Activated T-helper 9 cell treated with anti-CD3 and anti-CD28 coated beads, Interleukin-2, amount 50 U/mL, for 16 hours (primary cell): ENCODE results near the gene LPIN2.
A peak's percentile ranks its signal among the peaks of the same experiment; 100 is the strongest.
"Not testable (repeated sequence)": the region's sequence is repeated elsewhere in the genome, so short reads cannot be mapped to it uniquely, and the experiment has no call there.

Experiments used
- DNase-seq: peaks from one replicate; pipeline ENCODE4 v3.0.0-alpha.2; 2020; ENCODE audit warnings: low read depth

The LPIN2 gene

GRCh38 chr18:3003766-3004165 lies 9.2 kb downstream of the LPIN2 start:
- DNase-seq, result not testable (repeated sequence)

- DNase-seq, result no peak
Observed at GRCh38 chr18:3002732-3003131, 10.2 kb downstream of the LPIN2 start.

- no peak for DNase-seq
Observed at GRCh38 chr18:2998644-2999043, 14.3 kb downstream of the LPIN2 start.

- no peak for DNase-seq
Observed at GRCh38 chr18:2997846-2998564, 14.9 kb downstream of the LPIN2 start.

- no peak for DNase-seq
Observed at GRCh38 chr18:2997429-2997828, 15.5 kb downstream of the LPIN2 start.

GRCh38 chr18:2994603-2995432 lies 18.1 kb downstream of the LPIN2 start:
- DNase-seq, result peak; percentile 56

- DNase-seq, result no peak
Observed at GRCh38 chr18:2994020-2994589, 18.8 kb downstream of the LPIN2 start.

DNA sequence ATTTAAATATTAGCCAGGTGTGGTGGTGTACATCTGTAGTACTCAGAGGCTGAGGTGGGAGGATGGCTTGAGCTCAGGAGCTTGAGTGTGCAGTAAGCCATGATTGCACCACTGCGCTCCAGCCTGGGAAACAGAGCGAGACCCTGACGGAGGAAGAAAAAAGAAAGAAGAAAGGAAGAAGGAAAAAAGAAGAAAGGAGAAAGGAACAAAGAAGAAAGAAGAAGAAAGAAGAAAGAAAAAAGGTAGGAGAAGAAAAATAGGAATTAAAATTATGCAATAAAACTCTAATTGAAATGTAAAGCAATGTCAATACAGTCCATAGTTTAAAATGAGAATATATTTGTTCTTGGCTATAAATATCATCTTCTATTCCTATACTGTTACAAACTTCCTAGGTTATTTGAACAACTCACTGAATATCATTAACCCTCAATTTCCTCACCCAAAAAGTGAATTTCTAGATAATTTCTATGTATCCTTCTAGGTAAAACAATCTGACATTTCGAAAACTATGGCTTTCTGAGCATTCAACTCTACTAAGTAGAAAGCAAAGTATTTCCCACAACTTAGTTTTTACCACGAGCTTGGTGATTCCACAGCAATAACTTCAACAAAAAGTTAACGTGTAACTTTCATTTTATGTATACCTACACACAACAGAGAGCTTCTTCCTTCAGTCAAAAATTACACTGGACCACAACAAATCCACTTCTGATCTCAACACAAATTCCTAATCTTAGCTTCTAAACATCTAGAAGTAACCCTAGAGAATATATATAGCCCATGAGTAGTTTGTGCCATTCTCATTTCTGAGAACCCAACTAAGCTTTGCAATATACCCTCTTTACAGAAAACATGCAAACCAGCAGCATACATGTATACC lies 19.7 kb downstream of the LPIN2 start:
- no peak for DNase-seq

GRCh38 chr18:2990956-2991640 lies 21.8 kb downstream of the LPIN2 start:
- DNase-seq, result no peak

DNA sequence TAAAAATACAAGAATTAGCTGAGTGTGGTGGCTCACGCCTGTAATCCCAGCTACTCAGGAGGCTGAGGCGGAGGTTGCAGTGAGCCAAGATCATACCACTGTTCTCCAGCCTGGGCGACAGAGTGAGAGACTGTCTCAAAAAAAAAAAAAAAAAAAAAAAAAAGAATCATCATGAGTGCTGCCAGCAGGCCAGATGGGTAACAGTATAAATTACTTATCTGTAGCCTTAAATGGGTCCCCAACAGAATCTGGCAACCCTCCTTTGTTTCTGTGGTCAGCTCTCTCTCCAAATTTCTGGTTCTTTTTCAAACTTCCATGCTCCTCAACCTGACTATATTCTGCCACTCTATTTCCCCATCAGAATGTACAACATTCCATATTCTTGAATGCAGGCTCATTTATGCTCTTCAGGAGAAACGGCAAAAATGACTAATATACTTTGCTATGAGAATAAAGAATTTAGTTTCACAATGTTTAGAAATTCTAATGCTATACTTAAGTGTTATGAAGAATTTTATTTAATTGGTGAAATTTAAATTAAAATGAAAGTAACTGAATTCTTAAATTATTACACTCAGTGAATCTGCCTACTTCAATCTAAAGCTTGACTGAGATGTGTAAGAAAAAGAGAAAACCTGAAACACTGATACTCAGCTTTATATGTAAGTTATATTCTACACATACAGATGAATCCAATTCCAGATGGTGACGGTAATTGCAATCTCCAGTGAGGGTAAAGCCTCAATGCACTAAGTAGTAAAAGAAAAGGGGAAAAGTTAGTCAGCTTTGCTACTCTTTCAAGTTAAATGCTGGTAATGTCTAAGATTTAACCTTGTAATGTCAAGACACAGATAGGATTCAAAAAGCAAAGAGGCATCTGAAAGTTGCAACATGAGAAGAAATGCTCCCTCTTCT lies 24.8 kb downstream of the LPIN2 start:
- no peak for DNase-seq

DNA sequence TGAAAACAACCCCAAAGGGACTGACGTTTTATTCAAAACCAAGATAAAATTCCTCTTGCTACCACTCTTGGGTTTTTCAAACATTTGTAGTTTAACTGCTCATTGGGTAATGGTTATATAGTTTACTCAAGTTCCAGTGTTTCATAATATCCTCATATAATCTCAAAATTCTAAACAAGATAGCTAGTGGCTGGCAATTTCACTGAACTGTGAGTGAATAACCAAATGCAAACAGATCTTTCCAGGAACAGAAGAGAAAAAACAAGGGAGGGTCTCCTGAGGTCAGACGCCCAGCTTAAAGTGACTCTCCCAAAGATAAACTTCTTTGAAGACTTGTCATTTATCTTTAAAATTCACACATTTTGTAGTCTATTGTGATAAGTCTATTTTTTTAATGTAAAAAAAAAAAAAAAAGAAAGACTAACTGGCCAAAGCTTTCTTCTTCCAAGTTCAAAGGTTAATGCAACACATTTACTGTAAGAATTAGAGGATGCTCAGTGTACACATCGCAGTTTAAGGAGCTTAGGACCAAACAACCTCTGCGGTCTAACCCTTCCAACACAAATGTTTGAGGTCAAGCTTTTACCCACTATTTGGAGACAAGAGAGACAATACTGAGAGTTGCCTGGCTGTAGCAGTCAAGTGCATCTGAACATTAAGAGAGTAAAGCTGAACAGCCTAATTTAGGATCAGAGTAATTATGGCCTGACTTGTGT lies 26.6 kb downstream of the LPIN2 start:
- no peak for DNase-seq

DNA sequence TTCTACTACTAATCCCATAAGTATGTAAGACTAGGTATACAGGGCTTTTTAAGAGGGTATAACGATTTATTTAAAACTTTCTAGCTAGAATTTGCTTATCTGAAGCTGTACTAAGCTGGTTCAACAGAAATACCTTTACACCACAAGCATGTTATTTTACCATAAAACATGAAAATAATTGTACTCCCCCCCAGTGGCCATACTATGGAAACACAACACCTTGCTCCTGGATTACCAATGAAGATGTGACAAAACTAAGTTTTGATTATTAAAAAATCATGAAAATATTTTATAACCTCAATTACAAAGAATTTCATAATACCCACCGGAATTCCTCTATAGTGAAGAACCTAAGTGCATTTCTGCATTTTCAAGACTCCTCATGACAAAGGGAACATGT lies 27.3 kb downstream of the LPIN2 start:
- no peak for DNase-seq

DNA sequence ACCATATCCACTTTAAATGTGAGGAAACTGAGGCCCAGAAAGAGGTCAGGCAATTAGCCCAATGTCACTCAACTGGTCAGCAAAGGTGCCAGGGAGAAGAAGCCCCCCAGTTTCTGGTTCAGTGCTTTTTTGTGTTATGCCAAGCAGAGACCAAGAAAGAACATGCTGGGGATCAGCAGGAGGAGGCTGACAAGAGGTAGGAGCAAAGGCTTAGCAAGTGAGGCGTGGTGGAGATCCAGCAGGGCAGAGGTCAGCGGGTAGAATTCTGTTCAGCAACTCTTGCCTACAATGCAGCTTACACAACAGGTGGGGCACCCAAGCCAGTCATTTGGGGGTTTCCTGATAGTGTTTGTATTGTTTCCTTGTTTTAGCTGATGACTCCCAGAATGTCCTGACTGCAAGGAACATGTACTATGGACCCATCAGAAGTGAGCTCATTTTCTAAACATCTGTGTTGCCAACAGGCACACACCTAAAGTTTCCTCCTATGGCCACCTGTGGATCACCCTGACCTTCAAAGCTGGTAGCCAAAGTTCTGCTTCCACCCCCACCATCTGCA lies 28.2 kb downstream of the LPIN2 start:
- DNase-seq, result no peak

- DNase-seq, result no peak
Observed at GRCh38 chr18:2984091-2984490, 28.9 kb downstream of the LPIN2 start.

GRCh38 chr18:2983296-2983695 lies 29.6 kb downstream of the LPIN2 start:
- no peak for DNase-seq

- no peak for DNase-seq
Observed at GRCh38 chr18:2982452-2983269, 30.3 kb downstream of the LPIN2 start.

- no peak for DNase-seq
Observed at GRCh38 chr18:2982022-2982421, 30.9 kb downstream of the LPIN2 start.

GRCh38 chr18:2981212-2981728 lies 31.7 kb downstream of the LPIN2 start:
- DNase-seq, result no peak
